SK-N-SH treated with all-trans-retinoic acid at 6 μM for 48 hours (cell line): ENCODE measurements around the gene PARD3.
"Not testable (repeated sequence)": the region's sequence is repeated elsewhere in the genome, so short reads cannot be mapped to it uniquely, and the experiment has no call there.

Experiments
- ATAC-seq: fragments of 200-7000 bp; cut with Tn5 transposase; 3 replicates; pipeline ENCODE4 v1.9.1; 2020; ENCODE audit warnings: mild to moderate bottlenecking, moderate library complexity
- BACH2 ChIP-seq: fragments of 250-450 bp; sonication (Bioruptor Pico); IDR thresholded peaks from 2 replicates; pipeline ENCODE4 v1.9.0; 2021; ENCODE audit warnings: mild to moderate bottlenecking, borderline replicate concordance
- CREB5 ChIP-seq: fragments of 250-450 bp; sonication (Bioruptor Pico); IDR thresholded peaks from 2 replicates; pipeline ENCODE4 v1.5.1; 2020; ENCODE audit warnings: low read depth, mild to moderate bottlenecking, moderate library complexity
- CSRNP3 ChIP-seq: fragments of 250-450 bp; sonication (Bioruptor Pico); IDR thresholded peaks from 2 replicates; pipeline ENCODE4 v1.5.1; 2021; ENCODE audit warnings: mild to moderate bottlenecking, moderate library complexity
- ESRRG ChIP-seq: fragments of 250-450 bp; sonication (Bioruptor Pico); IDR thresholded peaks from 2 replicates; pipeline ENCODE4 v1.6.1; 2021; ENCODE audit warnings: mild to moderate bottlenecking
- GLIS3 ChIP-seq: fragments of 250-450 bp; sonication (Bioruptor Pico); IDR thresholded peaks from 2 replicates; pipeline ENCODE4 v1.5.0; 2020; ENCODE audit warnings: mild to moderate bottlenecking, moderate library complexity
- ISL1 ChIP-seq: fragments of 250-450 bp; sonication (Bioruptor Pico); IDR thresholded peaks from 2 replicates; pipeline ENCODE4 v2.1.2; 2022; ENCODE audit warnings: mild to moderate bottlenecking, moderate library complexity
- PATZ1 ChIP-seq: fragments of 250-450 bp; sonication (Bioruptor Pico); IDR thresholded peaks from 2 replicates; pipeline ENCODE4 v1.8.0; 2020; ENCODE audit warnings: mild to moderate bottlenecking, moderate library complexity, borderline replicate concordance
- POU6F1 ChIP-seq: fragments of 250-450 bp; sonication (Bioruptor Pico); IDR thresholded peaks from 2 replicates; pipeline ENCODE4 v1.8.0; 2021; ENCODE audit warnings: low read depth, mild to moderate bottlenecking, moderate library complexity, borderline replicate concordance
- PPARA ChIP-seq: fragments of 250-450 bp; sonication (Bioruptor Pico); IDR thresholded peaks from 2 replicates; pipeline ENCODE4 v1.5.0; 2020; ENCODE audit warnings: mild to moderate bottlenecking, borderline replicate concordance
- RARB ChIP-seq: fragments of 250-450 bp; sonication (Bioruptor Pico); IDR thresholded peaks from 2 replicates; pipeline ENCODE4 v1.8.0; 2021; ENCODE audit warnings: mild to moderate bottlenecking, moderate library complexity
- SNAI2 ChIP-seq: fragments of 250-450 bp; sonication (Bioruptor Pico); IDR thresholded peaks from 2 replicates; pipeline ENCODE4 v1.5.0; 2020; ENCODE audit warnings: mild to moderate bottlenecking, moderate library complexity
- TOX ChIP-seq: fragments of 250-450 bp; sonication (Bioruptor Pico); IDR thresholded peaks from 2 replicates; pipeline ENCODE4 v1.8.0; 2021; ENCODE audit warnings: mild to moderate bottlenecking, moderate library complexity, borderline replicate concordance
- TSHZ2 ChIP-seq: fragments of 250-450 bp; sonication (Bioruptor Pico); IDR thresholded peaks from 2 replicates; pipeline ENCODE4 v1.5.0; 2020; ENCODE audit warnings: mild to moderate bottlenecking, moderate library complexity
- ZC3H10 ChIP-seq: fragments of 250-450 bp; sonication (Bioruptor Pico); IDR thresholded peaks from 2 replicates; pipeline ENCODE4 v1.5.1; 2021; ENCODE audit warnings: mild to moderate bottlenecking, moderate library complexity
- ZFP3 ChIP-seq: fragments of 250-450 bp; sonication (Bioruptor Pico); IDR thresholded peaks from 2 replicates; pipeline ENCODE4 v1.5.0; 2020; ENCODE audit warnings: mild to moderate bottlenecking, moderate library complexity
- ZFP30 ChIP-seq: fragments of 450-650 bp; formaldehyde crosslinking; IDR thresholded peaks from 2 replicates; pipeline ENCODE4 v1.5.0; 2022; ENCODE audit warnings: mild to moderate bottlenecking, moderate library complexity
- ZNF565 ChIP-seq: fragments of 450-650 bp; formaldehyde crosslinking; conservative IDR thresholded peaks from 2 replicates; pipeline ENCODE4 v1.5.0; 2020; ENCODE audit warnings: low read depth, mild to moderate bottlenecking, moderate library complexity
- ZNF70 ChIP-seq: fragments of 450-650 bp; formaldehyde crosslinking; IDR thresholded peaks from 2 replicates; pipeline ENCODE4 v1.5.0; 2020; ENCODE audit warnings: mild to moderate bottlenecking, moderate library complexity
- ZNF8 ChIP-seq: fragments of 450-650 bp; formaldehyde crosslinking; IDR thresholded peaks from 2 replicates; pipeline ENCODE4 v1.5.0; 2020; ENCODE audit warnings: mild to moderate bottlenecking, moderate library complexity

PARD3 gene

GRCh38 chr10:34428501-34428900, 386.6 kb downstream of the PARD3 start:
- TF ChIP-seq ZC3H10 (CRISPR knock-in tag): no peak
- TF ChIP-seq ZNF70: no peak
- TF ChIP-seq POU6F1 (CRISPR knock-in tag): no peak
- no peak for TF ChIP-seq SNAI2 (CRISPR knock-in tag)
- no peak for TF ChIP-seq GLIS3 (CRISPR knock-in tag)
- TF ChIP-seq BACH2 (CRISPR knock-in tag): no peak
- no peak for TF ChIP-seq ZNF8 (CRISPR knock-in tag)
- TF ChIP-seq CREB5: no peak
- TF ChIP-seq ESRRG (CRISPR knock-in tag): no peak
- no peak for TF ChIP-seq ZFP3 (CRISPR knock-in tag)
- no peak for TF ChIP-seq ISL1
- TF ChIP-seq ZNF565 (CRISPR knock-in tag): no peak
- TF ChIP-seq TSHZ2 (CRISPR knock-in tag): no peak
- TF ChIP-seq PPARA (CRISPR knock-in tag): no peak
- no peak for TF ChIP-seq TOX
- no peak for TF ChIP-seq ZFP30 (CRISPR knock-in tag)
- no peak for TF ChIP-seq RARB
- ATAC-seq: no peak

- TF ChIP-seq CSRNP3 (CRISPR knock-in tag): no peak
- TF ChIP-seq PATZ1 (CRISPR knock-in tag): no peak
- no peak for TF ChIP-seq RARB
- ATAC-seq: no peak
These were observed 387.2 kb downstream of the PARD3 start for GRCh38 chr10:34427911-34428216.

- not testable (repeated sequence) for ATAC-seq
These were observed 387.8 kb downstream of the PARD3 start for GRCh38 chr10:34427158-34427910.

- not testable (repeated sequence) for ATAC-seq
These were observed 388.4 kb downstream of the PARD3 start for GRCh38 chr10:34426538-34427157.
